AG09309 (cell line): Measurements from ENCODE around the gene LRMDA.

Experiments
- DNase-seq: peaks from one replicate; pipeline ENCODE4 v3.0.0-alpha.2; 2010; ENCODE audit warnings: low read depth
- H3K4me3 ChIP-seq: 2 replicates; pipeline ENCODE4 v1.5.1; 2011; ENCODE audit warnings: mild to moderate bottlenecking, low read depth, low read length, moderate library complexity; ENCODE audit not compliant: control insufficient read depth
- CTCF ChIP-seq: IDR thresholded peaks from 2 replicates; pipeline ENCODE4 v1.5.1; 2011; ENCODE audit warnings: mild to moderate bottlenecking, low read depth, low read length, inconsistent platforms; ENCODE audit not compliant: insufficient read depth, control insufficient read depth; ENCODE audit errors: missing control alignments

LRMDA gene

GRCh38 chr10:76317078-76317477, 885.7 kb downstream of the LRMDA start:
- DNase-seq = no peak
- no peak for TF ChIP-seq CTCF
- no peak overlapping the region for H3K4me3 ChIP-seq

- no peak for TF ChIP-seq CTCF
- DNase-seq = no peak
These were observed 886.8 kb downstream of the LRMDA start for GRCh38 chr10:76318211-76318610.

GRCh38 chr10:76319661-76320060, 888.2 kb downstream of the LRMDA start:
- no peak overlapping the region for H3K4me3 ChIP-seq
- no peak for TF ChIP-seq CTCF
- DNase-seq = no peak

More at GRCh38 chr10:76318211-76318610, 886.8 kb downstream of the LRMDA start:
- H3K4me3 ChIP-seq = no peak overlapping the region

- TF ChIP-seq CTCF = no peak
- H3K4me3 ChIP-seq = no peak overlapping the region
- DNase-seq = no peak
These were observed 892.9 kb downstream of the LRMDA start for GRCh38 chr10:76324283-76324682.

- no peak for TF ChIP-seq CTCF
- DNase-seq = no peak
- no peak overlapping the region for H3K4me3 ChIP-seq
These were observed 896.0 kb downstream of the LRMDA start for GRCh38 chr10:76327441-76327840.

- TF ChIP-seq CTCF = no peak
- no peak overlapping the region for H3K4me3 ChIP-seq
- no peak for DNase-seq
These were observed 896.9 kb downstream of the LRMDA start for GRCh38 chr10:76328348-76328747.
